ENCODE data around the gene LRRK1.

LRRK1 gene

GRCh38 chr15:100981086-100981485 lies 61.9 kb downstream of the LRRK1 start:
- H3K27me3 Mint-ChIP-seq (ENCODE audit: low read depth), result peaks cover 19% of the 10 kb centered on the region
- no peak overlapping the region for H3K4me3 Mint-ChIP-seq
- no peaks in the 10 kb centered on the region for H3K36me3 Mint-ChIP-seq (ENCODE audit: low read depth)
- H3K27ac Mint-ChIP-seq, result no peak overlapping the region
- H3K4me1 Mint-ChIP-seq (ENCODE audit: low read depth), result no peaks in the 10 kb centered on the region
- no peaks in the 10 kb centered on the region for H3K9me3 Mint-ChIP-seq

- peaks cover 8% of the 10 kb centered on the region for H3K27me3 Mint-ChIP-seq (ENCODE audit: low read depth)
- H3K36me3 Mint-ChIP-seq (ENCODE audit: low read depth), result no peaks in the 10 kb centered on the region
- H3K4me3 Mint-ChIP-seq, result no peak overlapping the region
- no peak overlapping the region for H3K27ac Mint-ChIP-seq
- no peaks in the 10 kb centered on the region for H3K9me3 Mint-ChIP-seq
- no peaks in the 10 kb centered on the region for H3K4me1 Mint-ChIP-seq (ENCODE audit: low read depth)
These were observed 64.1 kb downstream of the LRRK1 start for GRCh38 chr15:100983221-100983620.

- Mint-ChIP-seq H3K4me3 (no peak overlapping the region), H3K4me1 (ENCODE audit: low read depth) (no peaks in the 10 kb centered on the region), H3K36me3 (ENCODE audit: low read depth) (no peaks in the 10 kb centered on the region), H3K27ac (no peak overlapping the region), H3K27me3 (ENCODE audit: low read depth) (peaks cover 9% of the 10 kb centered on the region), H3K9me3 (no peaks in the 10 kb centered on the region)
These were observed 66.2 kb downstream of the LRRK1 start for GRCh38 chr15:100985401-100985800.

GRCh38 chr15:100986158-100986896 lies 67.2 kb downstream of the LRRK1 start:
- Mint-ChIP-seq H3K9me3 (no peaks in the 10 kb centered on the region), H3K36me3 (ENCODE audit: low read depth) (no peaks in the 10 kb centered on the region), H3K4me3 (no peak overlapping the region), H3K4me1 (ENCODE audit: low read depth) (no peaks in the 10 kb centered on the region), H3K27ac (no peak overlapping the region), H3K27me3 (ENCODE audit: low read depth) (peaks cover 16% of the 10 kb centered on the region)

GRCh38 chr15:100987143-100987542 lies 68.0 kb downstream of the LRRK1 start:
- Mint-ChIP-seq H3K9me3 (no peaks in the 10 kb centered on the region), H3K4me3 (no peak overlapping the region), H3K27me3 (ENCODE audit: low read depth) (peaks cover 21% of the 10 kb centered on the region), H3K4me1 (ENCODE audit: low read depth) (no peaks in the 10 kb centered on the region), H3K36me3 (ENCODE audit: low read depth) (no peaks in the 10 kb centered on the region), H3K27ac (no peak overlapping the region)

- H3K4me1 Mint-ChIP-seq (ENCODE audit: low read depth), result no peaks in the 10 kb centered on the region
- peaks cover 26% of the 10 kb centered on the region for H3K27me3 Mint-ChIP-seq (ENCODE audit: low read depth)
- no peak overlapping the region for H3K4me3 Mint-ChIP-seq
- H3K36me3 Mint-ChIP-seq (ENCODE audit: low read depth), result no peaks in the 10 kb centered on the region
- H3K27ac Mint-ChIP-seq, result no peak overlapping the region
- H3K9me3 Mint-ChIP-seq, result no peaks in the 10 kb centered on the region
These were observed 69.1 kb downstream of the LRRK1 start for GRCh38 chr15:100988297-100988696.

GRCh38 chr15:100988857-100989256 lies 69.7 kb downstream of the LRRK1 start:
- H3K4me1 Mint-ChIP-seq (ENCODE audit: low read depth), result no peaks in the 10 kb centered on the region
- no peaks in the 10 kb centered on the region for H3K9me3 Mint-ChIP-seq
- H3K27me3 Mint-ChIP-seq (ENCODE audit: low read depth), result peaks cover 28% of the 10 kb centered on the region
- H3K36me3 Mint-ChIP-seq (ENCODE audit: low read depth), result no peaks in the 10 kb centered on the region
- no peak overlapping the region for H3K27ac Mint-ChIP-seq
- no peak overlapping the region for H3K4me3 Mint-ChIP-seq

GRCh38 chr15:100994597-100995446 lies 75.7 kb downstream of the LRRK1 start:
- H3K27me3 Mint-ChIP-seq (ENCODE audit: low read depth), result peaks cover 28% of the 10 kb centered on the region
- no peaks in the 10 kb centered on the region for H3K9me3 Mint-ChIP-seq
- no peak overlapping the region for H3K27ac Mint-ChIP-seq
- no peak overlapping the region for H3K4me3 Mint-ChIP-seq
- no peaks in the 10 kb centered on the region for H3K4me1 Mint-ChIP-seq (ENCODE audit: low read depth)
- no peaks in the 10 kb centered on the region for H3K36me3 Mint-ChIP-seq (ENCODE audit: low read depth)

- H3K4me3 Mint-ChIP-seq, result no peak overlapping the region
- no peak overlapping the region for H3K27ac Mint-ChIP-seq
- H3K9me3 Mint-ChIP-seq, result no peaks in the 10 kb centered on the region
- H3K4me1 Mint-ChIP-seq (ENCODE audit: low read depth), result no peaks in the 10 kb centered on the region
- peaks cover 30% of the 10 kb centered on the region for H3K27me3 Mint-ChIP-seq (ENCODE audit: low read depth)
- no peaks in the 10 kb centered on the region for H3K36me3 Mint-ChIP-seq (ENCODE audit: low read depth)
These were observed 76.6 kb downstream of the LRRK1 start for GRCh38 chr15:100995471-100996430.

GRCh38 chr15:100997442-100997841 lies 78.3 kb downstream of the LRRK1 start:
- Mint-ChIP-seq H3K4me3 (no peak overlapping the region), H3K4me1 (ENCODE audit: low read depth) (no peaks in the 10 kb centered on the region), H3K27me3 (ENCODE audit: low read depth) (peaks cover 23% of the 10 kb centered on the region), H3K9me3 (no peaks in the 10 kb centered on the region), H3K36me3 (ENCODE audit: low read depth) (no peaks in the 10 kb centered on the region), H3K27ac (no peak overlapping the region)

- peaks cover 27% of the 10 kb centered on the region for H3K27me3 Mint-ChIP-seq (ENCODE audit: low read depth)
- no peak overlapping the region for H3K27ac Mint-ChIP-seq
- H3K9me3 Mint-ChIP-seq, result no peaks in the 10 kb centered on the region
- H3K4me3 Mint-ChIP-seq, result no peak overlapping the region
- H3K4me1 Mint-ChIP-seq (ENCODE audit: low read depth), result no peaks in the 10 kb centered on the region
- no peaks in the 10 kb centered on the region for H3K36me3 Mint-ChIP-seq (ENCODE audit: low read depth)
These were observed 79.5 kb downstream of the LRRK1 start for GRCh38 chr15:100998630-100999029.

GRCh38 chr15:100999369-100999768 lies 80.2 kb downstream of the LRRK1 start:
- no peak overlapping the region for H3K4me3 Mint-ChIP-seq
- no peaks in the 10 kb centered on the region for H3K36me3 Mint-ChIP-seq (ENCODE audit: low read depth)
- H3K27ac Mint-ChIP-seq, result no peak overlapping the region
- peaks cover 24% of the 10 kb centered on the region for H3K27me3 Mint-ChIP-seq (ENCODE audit: low read depth)
- no peaks in the 10 kb centered on the region for H3K9me3 Mint-ChIP-seq
- no peaks in the 10 kb centered on the region for H3K4me1 Mint-ChIP-seq (ENCODE audit: low read depth)

- Mint-ChIP-seq H3K27ac (no peak overlapping the region), H3K36me3 (ENCODE audit: low read depth) (no peaks in the 10 kb centered on the region), H3K27me3 (ENCODE audit: low read depth) (peaks cover 27% of the 10 kb centered on the region), H3K4me1 (ENCODE audit: low read depth) (no peaks in the 10 kb centered on the region), H3K4me3 (no peak overlapping the region), H3K9me3 (no peaks in the 10 kb centered on the region)
These were observed 81.1 kb downstream of the LRRK1 start for GRCh38 chr15:101000271-101000681.

GRCh38 chr15:101001056-101001455 lies 81.9 kb downstream of the LRRK1 start:
- Mint-ChIP-seq H3K4me1 (ENCODE audit: low read depth) (no peaks in the 10 kb centered on the region), H3K9me3 (no peaks in the 10 kb centered on the region), H3K36me3 (ENCODE audit: low read depth) (no peaks in the 10 kb centered on the region), H3K27me3 (ENCODE audit: low read depth) (peaks cover 34% of the 10 kb centered on the region), H3K27ac (no peak overlapping the region), H3K4me3 (no peak overlapping the region)
